H1 (cell line): Measurements from ENCODE around the gene ADAMTS15. TPM values are rescaled to one million over a fixed set of nuclear protein-coding genes. Genes with fewer than 3 reads are reported as not detected.

Experiments used
- CBX8 ChIP-seq: fragments of 300-800, 300-1000 bp; sonication (generic); IDR thresholded peaks from 2 replicates; pipeline ENCODE4 v1.7.1; 2016; ENCODE audit warnings: low read depth, low read length, borderline replicate concordance
- CTCF ChIP-seq, 3 experiments: IDR thresholded peaks; 1 replicate in 2 of 3; 2 replicates in 1 of 3; pipeline versions ENCODE4 v1.5.1 to v1.6.1; 2011; ENCODE audit warnings: low read length in 3 of 3, mild to moderate bottlenecking in 3 of 3, inconsistent platforms in 2 of 3, low read depth in 1 of 3, moderate library complexity in 1 of 3; ENCODE audit not compliant: insufficient read depth in 1 of 3; ENCODE audit errors: control extremely low read depth in 1 of 3
- KDM4A ChIP-seq: IDR thresholded peaks from one replicate; pipeline ENCODE4 v1.7.1; 2012; ENCODE audit warnings: low read depth, mild to moderate bottlenecking, moderate library complexity, low read length, inconsistent platforms; ENCODE audit not compliant: severe bottlenecking
- RAD21 ChIP-seq, 2 experiments: IDR thresholded peaks in 1 of 2; conservative IDR thresholded peaks in 1 of 2; 2 replicates each; pipeline ENCODE4 v1.6.1; 2011; ENCODE audit warnings: low read depth in 2 of 2, low read length in 2 of 2, improper control_type of control experiment in 1 of 2, inconsistent platforms in 1 of 2, mild to moderate bottlenecking in 1 of 2, moderate library complexity in 1 of 2
- polyA plus RNA-seq, 7 experiments: library from polyadenylated mRNA; depleted of rRNA in 3 of 7; stranded (reverse) in 5 of 7; unstranded in 2 of 7; fragments of >200 nt in 5 of 7; fragments of 200-250 nt in 2 of 7; gene quantifications; 1 replicate in 5 of 7; 2 replicates in 1 of 7; 4 replicates in 1 of 7; pipeline versions ENCODE4 v1.2.1 to v1.2.3, GENCODE V29; 2011 to 2013; ENCODE audit warnings: missing spikeins in 2 of 7, mixed read lengths in 2 of 7
- total RNA-seq: library from RNA; stranded (reverse); fragmentation: NEBNext Ultra II Directional; extraction: Animal tissue kit (Norgen Biotek cat#: 25700); gene quantifications from 2 replicates; pipeline ENCODE4 v1.2.1, GENCODE V29; 2021
- TF ChIP-seq, protein P1 (sequence below): fragments of 300-600 bp; sonication (generic); IDR thresholded peaks from 2 replicates; pipeline ENCODE4 v1.7.1; 2012; ENCODE audit warnings: low read length, moderate library complexity, mild to moderate bottlenecking, inconsistent platforms; ENCODE audit not compliant: insufficient replicate concordance
- TF ChIP-seq, protein P2 (sequence below): IDR thresholded peaks from 2 replicates; pipeline ENCODE4 v1.6.1; 2012; ENCODE audit warnings: inconsistent platforms

The ADAMTS15 gene
- total and polyA plus RNA-seq, 2 of the 8 experiments (the other 6 are each of a cell fraction or from before 2014, with no cell fraction given), result 1.7 to 4.7 TPM

GRCh38 chr11:130434521-130435223 lies 13.8 kb upstream of the ADAMTS15 start (continued):
- TF ChIP-seq, protein P1, sequence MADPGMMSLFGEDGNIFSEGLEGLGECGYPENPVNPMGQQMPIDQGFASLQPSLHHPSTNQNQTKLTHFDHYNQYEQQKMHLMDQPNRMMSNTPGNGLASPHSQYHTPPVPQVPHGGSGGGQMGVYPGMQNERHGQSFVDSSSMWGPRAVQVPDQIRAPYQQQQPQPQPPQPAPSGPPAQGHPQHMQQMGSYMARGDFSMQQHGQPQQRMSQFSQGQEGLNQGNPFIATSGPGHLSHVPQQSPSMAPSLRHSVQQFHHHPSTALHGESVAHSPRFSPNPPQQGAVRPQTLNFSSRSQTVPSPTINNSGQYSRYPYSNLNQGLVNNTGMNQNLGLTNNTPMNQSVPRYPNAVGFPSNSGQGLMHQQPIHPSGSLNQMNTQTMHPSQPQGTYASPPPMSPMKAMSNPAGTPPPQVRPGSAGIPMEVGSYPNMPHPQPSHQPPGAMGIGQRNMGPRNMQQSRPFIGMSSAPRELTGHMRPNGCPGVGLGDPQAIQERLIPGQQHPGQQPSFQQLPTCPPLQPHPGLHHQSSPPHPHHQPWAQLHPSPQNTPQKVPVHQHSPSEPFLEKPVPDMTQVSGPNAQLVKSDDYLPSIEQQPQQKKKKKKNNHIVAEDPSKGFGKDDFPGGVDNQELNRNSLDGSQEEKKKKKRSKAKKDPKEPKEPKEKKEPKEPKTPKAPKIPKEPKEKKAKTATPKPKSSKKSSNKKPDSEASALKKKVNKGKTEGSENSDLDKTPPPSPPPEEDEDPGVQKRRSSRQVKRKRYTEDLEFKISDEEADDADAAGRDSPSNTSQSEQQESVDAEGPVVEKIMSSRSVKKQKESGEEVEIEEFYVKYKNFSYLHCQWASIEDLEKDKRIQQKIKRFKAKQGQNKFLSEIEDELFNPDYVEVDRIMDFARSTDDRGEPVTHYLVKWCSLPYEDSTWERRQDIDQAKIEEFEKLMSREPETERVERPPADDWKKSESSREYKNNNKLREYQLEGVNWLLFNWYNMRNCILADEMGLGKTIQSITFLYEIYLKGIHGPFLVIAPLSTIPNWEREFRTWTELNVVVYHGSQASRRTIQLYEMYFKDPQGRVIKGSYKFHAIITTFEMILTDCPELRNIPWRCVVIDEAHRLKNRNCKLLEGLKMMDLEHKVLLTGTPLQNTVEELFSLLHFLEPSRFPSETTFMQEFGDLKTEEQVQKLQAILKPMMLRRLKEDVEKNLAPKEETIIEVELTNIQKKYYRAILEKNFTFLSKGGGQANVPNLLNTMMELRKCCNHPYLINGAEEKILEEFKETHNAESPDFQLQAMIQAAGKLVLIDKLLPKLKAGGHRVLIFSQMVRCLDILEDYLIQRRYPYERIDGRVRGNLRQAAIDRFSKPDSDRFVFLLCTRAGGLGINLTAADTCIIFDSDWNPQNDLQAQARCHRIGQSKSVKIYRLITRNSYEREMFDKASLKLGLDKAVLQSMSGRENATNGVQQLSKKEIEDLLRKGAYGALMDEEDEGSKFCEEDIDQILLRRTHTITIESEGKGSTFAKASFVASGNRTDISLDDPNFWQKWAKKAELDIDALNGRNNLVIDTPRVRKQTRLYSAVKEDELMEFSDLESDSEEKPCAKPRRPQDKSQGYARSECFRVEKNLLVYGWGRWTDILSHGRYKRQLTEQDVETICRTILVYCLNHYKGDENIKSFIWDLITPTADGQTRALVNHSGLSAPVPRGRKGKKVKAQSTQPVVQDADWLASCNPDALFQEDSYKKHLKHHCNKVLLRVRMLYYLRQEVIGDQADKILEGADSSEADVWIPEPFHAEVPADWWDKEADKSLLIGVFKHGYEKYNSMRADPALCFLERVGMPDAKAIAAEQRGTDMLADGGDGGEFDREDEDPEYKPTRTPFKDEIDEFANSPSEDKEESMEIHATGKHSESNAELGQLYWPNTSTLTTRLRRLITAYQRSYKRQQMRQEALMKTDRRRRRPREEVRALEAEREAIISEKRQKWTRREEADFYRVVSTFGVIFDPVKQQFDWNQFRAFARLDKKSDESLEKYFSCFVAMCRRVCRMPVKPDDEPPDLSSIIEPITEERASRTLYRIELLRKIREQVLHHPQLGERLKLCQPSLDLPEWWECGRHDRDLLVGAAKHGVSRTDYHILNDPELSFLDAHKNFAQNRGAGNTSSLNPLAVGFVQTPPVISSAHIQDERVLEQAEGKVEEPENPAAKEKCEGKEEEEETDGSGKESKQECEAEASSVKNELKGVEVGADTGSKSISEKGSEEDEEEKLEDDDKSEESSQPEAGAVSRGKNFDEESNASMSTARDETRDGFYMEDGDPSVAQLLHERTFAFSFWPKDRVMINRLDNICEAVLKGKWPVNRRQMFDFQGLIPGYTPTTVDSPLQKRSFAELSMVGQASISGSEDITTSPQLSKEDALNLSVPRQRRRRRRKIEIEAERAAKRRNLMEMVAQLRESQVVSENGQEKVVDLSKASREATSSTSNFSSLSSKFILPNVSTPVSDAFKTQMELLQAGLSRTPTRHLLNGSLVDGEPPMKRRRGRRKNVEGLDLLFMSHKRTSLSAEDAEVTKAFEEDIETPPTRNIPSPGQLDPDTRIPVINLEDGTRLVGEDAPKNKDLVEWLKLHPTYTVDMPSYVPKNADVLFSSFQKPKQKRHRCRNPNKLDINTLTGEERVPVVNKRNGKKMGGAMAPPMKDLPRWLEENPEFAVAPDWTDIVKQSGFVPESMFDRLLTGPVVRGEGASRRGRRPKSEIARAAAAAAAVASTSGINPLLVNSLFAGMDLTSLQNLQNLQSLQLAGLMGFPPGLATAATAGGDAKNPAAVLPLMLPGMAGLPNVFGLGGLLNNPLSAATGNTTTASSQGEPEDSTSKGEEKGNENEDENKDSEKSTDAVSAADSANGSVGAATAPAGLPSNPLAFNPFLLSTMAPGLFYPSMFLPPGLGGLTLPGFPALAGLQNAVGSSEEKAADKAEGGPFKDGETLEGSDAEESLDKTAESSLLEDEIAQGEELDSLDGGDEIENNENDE, result peak; percentile 48
- TF ChIP-seq CTCF (IDR thresholded peaks at IDR 0.05; ENCODE audit: control extremely low read depth in 1 of 3, insufficient read depth in 1 of 3, low read depth in 1 of 3, low read length in 3 of 3) (peak; percentile 90 to 92 (median 91)), RAD21 (IDR thresholded peaks at IDR 0.05 in 1 of 2, conservative IDR thresholded peaks at IDR 0.05 in 1 of 2; ENCODE audit: low read depth in 2 of 2, low read length in 2 of 2) (peak; percentile 88 to 90), CBX8 (no peak), KDM4A (peak; percentile 60)
- TF ChIP-seq, protein P2, sequence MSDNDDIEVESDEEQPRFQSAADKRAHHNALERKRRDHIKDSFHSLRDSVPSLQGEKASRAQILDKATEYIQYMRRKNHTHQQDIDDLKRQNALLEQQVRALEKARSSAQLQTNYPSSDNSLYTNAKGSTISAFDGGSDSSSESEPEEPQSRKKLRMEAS, result peak; percentile 23; the same call in 1 of the 2 replicates
